ENCODE data around the gene NCKAP1. TPM values are rescaled to one million over a fixed set of nuclear protein-coding genes. Genes with fewer than 3 reads are reported as not detected.
"Not testable (repeated sequence)": the region's sequence is repeated elsewhere in the genome, so short reads cannot be mapped to it uniquely, and the experiment has no call there.

The NCKAP1 gene
- total RNA-seq, 1 experiment from 2014 or later = 115 TPM

DNA sequence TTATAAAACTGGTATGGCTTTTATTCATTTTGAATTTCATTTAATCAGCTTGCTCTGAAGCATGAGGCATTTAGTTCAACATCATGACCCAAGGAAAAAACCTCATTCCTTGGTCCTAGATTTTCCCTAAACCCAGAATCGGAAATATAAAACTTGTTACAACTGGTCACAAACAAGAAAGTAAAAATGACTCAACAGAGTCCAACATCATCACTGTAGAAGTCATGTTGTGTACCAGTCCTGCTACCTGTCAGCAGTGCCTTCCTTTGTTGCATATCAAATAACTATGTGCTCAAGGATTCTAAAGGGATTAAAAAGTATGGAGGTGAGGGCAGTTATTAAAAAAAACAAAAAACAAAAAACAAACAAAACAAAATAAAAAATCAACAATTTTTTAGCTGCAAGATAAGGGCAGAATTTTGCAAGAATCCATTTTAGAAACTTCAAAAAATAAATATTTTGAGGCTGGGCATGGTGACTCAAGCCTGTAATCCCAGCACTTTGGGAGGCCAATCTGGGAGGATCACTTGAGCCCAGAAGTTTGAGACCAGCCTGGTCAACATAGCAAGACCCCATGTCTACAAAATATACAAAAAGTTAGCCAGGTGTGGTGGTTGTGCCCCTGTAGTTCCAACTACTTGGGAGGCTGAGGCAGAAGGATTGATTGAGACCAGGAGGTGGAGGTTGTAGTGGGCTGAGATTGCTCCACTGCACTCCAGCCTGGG, 18.4 kb downstream of the NCKAP1 start:
- no TSS peak for BruUV-seq (replicated peaks)

DNA sequence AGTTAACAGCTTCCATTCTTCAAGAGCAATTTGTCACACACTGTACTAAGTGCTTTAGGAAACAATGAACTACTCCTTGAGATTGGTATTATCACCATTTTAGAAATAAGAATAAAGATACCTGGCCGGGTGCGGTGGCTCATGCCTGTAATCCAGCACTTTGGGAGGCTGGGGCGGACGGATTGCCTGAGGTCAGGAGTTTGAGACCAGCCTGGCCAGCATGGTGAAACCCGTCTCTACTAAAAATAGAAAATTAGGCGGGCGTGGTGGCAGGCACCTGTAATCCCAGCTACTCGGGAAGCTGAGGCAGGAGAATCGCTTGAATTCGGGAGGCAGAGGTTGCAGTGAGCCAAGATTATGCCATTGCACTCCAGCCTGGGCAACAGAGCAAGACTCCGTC, 20.4 kb downstream of the NCKAP1 start:
- H3K9me2 ChIP-seq (ENCODE audit: insufficient read depth); H3K36me3 ChIP-seq (ENCODE audit: control insufficient read depth in 1 of 2, insufficient read depth in 2 of 2, low read length in 2 of 2); intact Hi-C loops (cut with micrococcal nuclease); DNase-seq (ENCODE audit: low read depth, low spot score); H3K27ac ChIP-seq (ENCODE audit: low read depth, low read length); BruUV-seq (replicated peaks); ATAC-seq; H3K4me1 ChIP-seq (ENCODE audit: control insufficient read depth in 1 of 2, insufficient read depth in 2 of 2, low read length in 2 of 2); CTCF ChIA-PET; RAD21 ChIA-PET (ENCODE audit: low non-redundant PET in 1 of 2, low total read pairs in 2 of 2, uncharacterized antibody in 2 of 2, unreplicated experiment in 2 of 2); H3K4me3 ChIP-seq (replicated peaks in 1 of 2; ENCODE audit: low read depth in 1 of 2, low read length in 2 of 2); H3K9ac ChIP-seq (ENCODE audit: low read length); H3K4me2 ChIP-seq (ENCODE audit: low read length); H3K9me3 ChIP-seq (ENCODE audit: control insufficient read depth in 1 of 2, insufficient read depth in 1 of 2, low read depth in 1 of 2, low read length in 2 of 2); H3K27me3 ChIP-seq (ENCODE audit: insufficient read depth, low read length); H2AFZ ChIP-seq (ENCODE audit: low read depth, low read length, poor library complexity, severe bottlenecking): not testable (repeated sequence)
- Histone ChIP-seq H3K79me2 (ENCODE audit: insufficient read depth, low read length) (peaks cover 99% of the 10 kb centered on the region), H4K20me1 (ENCODE audit: insufficient read depth) (peaks cover 27% of the 10 kb centered on the region; the same call in 1 of the 2 replicates)
- POLR2A ChIA-PET = interaction anchor here (1.3 kb wide), 1 partner anchor 8 kb away, joined by 3 read pairs; no protein-coding TSS in a partner anchor

More for the DNA sequence above, 18.4 kb downstream of the NCKAP1 start:
- ATAC-seq = no peak
- ChIA-PET RAD21 (ENCODE audit: low non-redundant PET in 1 of 2, low total read pairs in 2 of 2, uncharacterized antibody in 2 of 2, unreplicated experiment in 2 of 2) (no interaction called here), POLR2A (no interaction called here), CTCF (no interaction called here)
- Histone ChIP-seq H3K4me3 (replicated peaks in 1 of 2; ENCODE audit: low read depth in 1 of 2, low read length in 2 of 2) (no peak overlapping the region), H4K20me1 (ENCODE audit: insufficient read depth) (peaks cover 23% of the 10 kb centered on the region; the same call in 1 of the 2 replicates), H3K9ac (ENCODE audit: low read length) (no peak overlapping the region), H2AFZ (ENCODE audit: low read depth, low read length, poor library complexity, severe bottlenecking) (no peak overlapping the region), H3K27me3 (ENCODE audit: insufficient read depth, low read length) (no peaks in the 10 kb centered on the region), H3K9me2 (ENCODE audit: insufficient read depth) (no peaks in the 10 kb centered on the region), H3K9me3 (ENCODE audit: control insufficient read depth in 1 of 2, insufficient read depth in 1 of 2, low read depth in 1 of 2, low read length in 2 of 2) (no peaks in the 10 kb centered on the region), H3K79me2 (ENCODE audit: insufficient read depth, low read length) (peaks cover 99% of the 10 kb centered on the region), H3K27ac (ENCODE audit: low read depth, low read length) (no peak overlapping the region), H3K4me2 (ENCODE audit: low read length) (no peak overlapping the region), H3K4me1 (ENCODE audit: control insufficient read depth in 1 of 2, insufficient read depth in 2 of 2, low read length in 2 of 2) (no peaks in the 10 kb centered on the region), H3K36me3 (ENCODE audit: control insufficient read depth in 1 of 2, insufficient read depth in 2 of 2, low read length in 2 of 2) (no peaks in the 10 kb centered on the region; a peak in 3 of 4 replicates)
- no peak for DNase-seq (ENCODE audit: low read depth, low spot score)
- no peak for TF ChIP-seq CBX3 (IDR thresholded peaks at IDR 0.05; ENCODE audit: low read depth)
- no peak for TF ChIP-seq EZH2phosphoT487 (IDR thresholded peaks at IDR 0.05; ENCODE audit: borderline replicate concordance)
- TF ChIP-seq POLR2AphosphoS5 (IDR thresholded peaks at IDR 0.05; ENCODE audit: low read depth, low read length) = no peak
- no peak for TF ChIP-seq EZH2 (IDR thresholded peaks at IDR 0.05)
- TF ChIP-seq ZNF274 (IDR thresholded peaks at IDR 0.05; ENCODE audit: low read depth, low read length) = no peak
- no peak for TF ChIP-seq CEBPB (IDR thresholded peaks at IDR 0.05; ENCODE audit: low read depth)
- TF ChIP-seq ZFX (IDR thresholded peaks at IDR 0.05) = no peak
- no peak for TF ChIP-seq SRF (IDR thresholded peaks at IDR 0.05; ENCODE audit: low read depth)
- TF ChIP-seq, protein P1, sequence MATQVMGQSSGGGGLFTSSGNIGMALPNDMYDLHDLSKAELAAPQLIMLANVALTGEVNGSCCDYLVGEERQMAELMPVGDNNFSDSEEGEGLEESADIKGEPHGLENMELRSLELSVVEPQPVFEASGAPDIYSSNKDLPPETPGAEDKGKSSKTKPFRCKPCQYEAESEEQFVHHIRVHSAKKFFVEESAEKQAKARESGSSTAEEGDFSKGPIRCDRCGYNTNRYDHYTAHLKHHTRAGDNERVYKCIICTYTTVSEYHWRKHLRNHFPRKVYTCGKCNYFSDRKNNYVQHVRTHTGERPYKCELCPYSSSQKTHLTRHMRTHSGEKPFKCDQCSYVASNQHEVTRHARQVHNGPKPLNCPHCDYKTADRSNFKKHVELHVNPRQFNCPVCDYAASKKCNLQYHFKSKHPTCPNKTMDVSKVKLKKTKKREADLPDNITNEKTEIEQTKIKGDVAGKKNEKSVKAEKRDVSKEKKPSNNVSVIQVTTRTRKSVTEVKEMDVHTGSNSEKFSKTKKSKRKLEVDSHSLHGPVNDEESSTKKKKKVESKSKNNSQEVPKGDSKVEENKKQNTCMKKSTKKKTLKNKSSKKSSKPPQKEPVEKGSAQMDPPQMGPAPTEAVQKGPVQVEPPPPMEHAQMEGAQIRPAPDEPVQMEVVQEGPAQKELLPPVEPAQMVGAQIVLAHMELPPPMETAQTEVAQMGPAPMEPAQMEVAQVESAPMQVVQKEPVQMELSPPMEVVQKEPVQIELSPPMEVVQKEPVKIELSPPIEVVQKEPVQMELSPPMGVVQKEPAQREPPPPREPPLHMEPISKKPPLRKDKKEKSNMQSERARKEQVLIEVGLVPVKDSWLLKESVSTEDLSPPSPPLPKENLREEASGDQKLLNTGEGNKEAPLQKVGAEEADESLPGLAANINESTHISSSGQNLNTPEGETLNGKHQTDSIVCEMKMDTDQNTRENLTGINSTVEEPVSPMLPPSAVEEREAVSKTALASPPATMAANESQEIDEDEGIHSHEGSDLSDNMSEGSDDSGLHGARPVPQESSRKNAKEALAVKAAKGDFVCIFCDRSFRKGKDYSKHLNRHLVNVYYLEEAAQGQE (IDR thresholded peaks at IDR 0.05; ENCODE audit: low read depth) = no peak
- no peak for TF ChIP-seq EGR1 (IDR thresholded peaks at IDR 0.05; ENCODE audit: low read depth)
- no peak for TF ChIP-seq SIN3A (IDR thresholded peaks at IDR 0.05; ENCODE audit: low read depth)
- TF ChIP-seq, protein P2, sequence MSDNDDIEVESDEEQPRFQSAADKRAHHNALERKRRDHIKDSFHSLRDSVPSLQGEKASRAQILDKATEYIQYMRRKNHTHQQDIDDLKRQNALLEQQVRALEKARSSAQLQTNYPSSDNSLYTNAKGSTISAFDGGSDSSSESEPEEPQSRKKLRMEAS (IDR thresholded peaks at IDR 0.05) = no peak
- no peak for TF ChIP-seq RAD21 (IDR thresholded peaks at IDR 0.05; ENCODE audit: low read depth)
- intact Hi-C loops (cut with micrococcal nuclease) = no loop called here
